ENCODE measurements around the gene LRRC37A.
"Not testable (repeated sequence)": the region's sequence is repeated elsewhere in the genome, so short reads cannot be mapped to it uniquely, and the experiment has no call there.

DNA sequence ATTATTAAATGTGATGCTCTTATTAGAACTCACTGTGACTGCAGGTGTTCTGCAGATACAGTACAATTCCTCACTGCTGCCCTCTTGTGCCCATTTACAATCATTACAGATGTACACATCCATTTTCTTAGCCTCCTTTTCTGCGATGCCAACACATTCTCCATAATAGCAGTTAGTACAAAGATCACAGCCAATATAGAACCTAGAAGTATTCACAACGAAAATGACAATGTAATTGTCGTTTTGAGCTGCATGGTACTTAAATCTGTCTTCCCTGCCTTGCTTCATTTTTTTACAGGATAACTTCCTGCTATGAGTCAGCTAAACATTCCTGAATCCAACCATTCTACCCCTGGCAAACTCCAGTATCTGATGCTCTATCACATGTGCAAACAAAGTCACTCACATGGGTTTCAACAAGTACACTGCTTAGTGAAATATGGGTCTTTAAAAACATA is 8.1 kb upstream of the LRRC37A start:
- TF ChIP-seq, protein P1, sequence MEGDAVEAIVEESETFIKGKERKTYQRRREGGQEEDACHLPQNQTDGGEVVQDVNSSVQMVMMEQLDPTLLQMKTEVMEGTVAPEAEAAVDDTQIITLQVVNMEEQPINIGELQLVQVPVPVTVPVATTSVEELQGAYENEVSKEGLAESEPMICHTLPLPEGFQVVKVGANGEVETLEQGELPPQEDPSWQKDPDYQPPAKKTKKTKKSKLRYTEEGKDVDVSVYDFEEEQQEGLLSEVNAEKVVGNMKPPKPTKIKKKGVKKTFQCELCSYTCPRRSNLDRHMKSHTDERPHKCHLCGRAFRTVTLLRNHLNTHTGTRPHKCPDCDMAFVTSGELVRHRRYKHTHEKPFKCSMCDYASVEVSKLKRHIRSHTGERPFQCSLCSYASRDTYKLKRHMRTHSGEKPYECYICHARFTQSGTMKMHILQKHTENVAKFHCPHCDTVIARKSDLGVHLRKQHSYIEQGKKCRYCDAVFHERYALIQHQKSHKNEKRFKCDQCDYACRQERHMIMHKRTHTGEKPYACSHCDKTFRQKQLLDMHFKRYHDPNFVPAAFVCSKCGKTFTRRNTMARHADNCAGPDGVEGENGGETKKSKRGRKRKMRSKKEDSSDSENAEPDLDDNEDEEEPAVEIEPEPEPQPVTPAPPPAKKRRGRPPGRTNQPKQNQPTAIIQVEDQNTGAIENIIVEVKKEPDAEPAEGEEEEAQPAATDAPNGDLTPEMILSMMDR (IDR thresholded peaks at IDR 0.05 in 2 of 3, conservative IDR thresholded peaks at IDR 0.05 in 1 of 3; ENCODE audit: borderline replicate concordance in 1 of 3, insufficient read depth in 1 of 3, low read depth in 2 of 3, low read length in 2 of 3) = peak; percentile 60 to 83 (median 76)
- TF ChIP-seq POLR2AphosphoS5 (IDR thresholded peaks at IDR 0.05; ENCODE audit: low read depth, low read length); EZH2phosphoT487 (IDR thresholded peaks at IDR 0.05; ENCODE audit: borderline replicate concordance): not testable (repeated sequence)
- peak; percentile 74 for TF ChIP-seq RAD21 (IDR thresholded peaks at IDR 0.05; ENCODE audit: low read depth)

All from HCT116 (cell line).